ENCODE data around the gene IER5.

GRCh38 chr1:181064702-181065101 lies 23.8 kb upstream of the IER5 start:
- TF ChIP-seq POLR2AphosphoS5 (IDR thresholded peaks at IDR 0.05; ENCODE audit: low read depth, low read length) (no peak), CTCF (IDR thresholded peaks at IDR 0.05) (no peak), REST (IDR thresholded peaks at IDR 0.05; ENCODE audit: insufficient read depth in 1 of 2, low read depth in 2 of 2, low read length in 1 of 2) (no peak), SIN3A (IDR thresholded peaks at IDR 0.05; ENCODE audit: borderline replicate concordance, insufficient read depth, low read depth, low read length) (no peak)
